GM23338 (cell line): ENCODE data around the gene DIAPH3. TPM values are rescaled to one million over a fixed set of nuclear protein-coding genes. Genes with fewer than 3 reads are reported as not detected.

Experiments
- ATAC-seq: fragments of 200-7000 bp; cut with Tn5 transposase; 3 replicates; pipeline ENCODE4 v1.9.1; 2020
- DNase-seq: peaks from one replicate; pipeline ENCODE4 v3.0.0-alpha.2; 2015; ENCODE audit warnings: low spot score
- H2AFZ ChIP-seq: fragments of 200-600 bp; sonication (generic); 2 replicates; pipeline ENCODE4 v1.8.0; 2016; ENCODE audit warnings: antibody characterized with exemption, mild to moderate bottlenecking, moderate library complexity
- H3F3A ChIP-seq: fragments of 200-600 bp; sonication (generic); replicated peaks from 2 replicates; pipeline ENCODE4 v1.8.0; 2017; ENCODE audit warnings: antibody characterized with exemption, mixed run types, low read depth
- H3K27ac ChIP-seq: fragments of 200-600 bp; sonication (generic); 2 replicates; pipeline ENCODE4 v1.6.1; 2016; ENCODE audit warnings: low read depth
- H3K27me3 ChIP-seq: fragments of 200-600 bp; sonication (generic); 2 replicates; pipeline ENCODE4 v1.8.0; 2016; ENCODE audit warnings: mild to moderate bottlenecking, mixed run types, moderate library complexity; ENCODE audit not compliant: insufficient read depth
- H3K36me3 ChIP-seq: fragments of 200-600 bp; sonication (generic); 2 replicates; pipeline ENCODE4 v1.8.0; 2016; ENCODE audit warnings: mild to moderate bottlenecking; ENCODE audit not compliant: insufficient read depth
- H3K4me1 ChIP-seq: fragments of 200-600 bp; sonication (generic); 2 replicates; pipeline ENCODE4 v1.8.0; 2016; ENCODE audit warnings: mild to moderate bottlenecking, moderate library complexity; ENCODE audit not compliant: insufficient read depth
- H3K4me2 ChIP-seq: fragments of 200-600 bp; sonication (generic); 2 replicates; pipeline ENCODE4 v1.7.1; 2017; ENCODE audit warnings: mixed run types
- H3K4me3 ChIP-seq: fragments of 200-600 bp; sonication (generic); 2 replicates; pipeline ENCODE4 v1.6.1; 2016; ENCODE audit warnings: mixed run types
- H3K79me2 ChIP-seq: fragments of 200-600 bp; sonication (generic); replicated peaks from 2 replicates; pipeline ENCODE4 v1.8.0; 2017; ENCODE audit warnings: mild to moderate bottlenecking; ENCODE audit not compliant: insufficient read depth
- H3K9me2 ChIP-seq: fragments of 200-600 bp; sonication (generic); 2 replicates; pipeline ENCODE4 v1.8.0; 2017; ENCODE audit not compliant: insufficient read depth
- H4K20me1 ChIP-seq: fragments of 200-600 bp; sonication (generic); replicated peaks from 2 replicates; pipeline ENCODE4 v1.8.0; 2017; ENCODE audit warnings: mild to moderate bottlenecking; ENCODE audit not compliant: insufficient read depth
- H3K27ac Mint-ChIP-seq: 2 replicates; pipeline ENCODE4 v1.8.0; 2020; ENCODE audit warnings: inconsistent platforms, mild to moderate bottlenecking, moderate library complexity, mixed read lengths
- H3K27me3 Mint-ChIP-seq: 3 replicates; pipeline ENCODE4 v1.8.0; 2022; ENCODE audit warnings: low read depth, mild to moderate bottlenecking, moderate library complexity, mixed read lengths, inconsistent platforms; ENCODE audit not compliant: insufficient read depth, poor library complexity
- H3K36me3 Mint-ChIP-seq: 3 replicates; pipeline ENCODE4 v1.8.0; 2021; ENCODE audit warnings: low read depth, mild to moderate bottlenecking, inconsistent platforms, moderate library complexity, mixed read lengths
- H3K4me1 Mint-ChIP-seq: 3 replicates; pipeline ENCODE4 v1.8.0; 2020; ENCODE audit warnings: mild to moderate bottlenecking, inconsistent platforms, mixed read lengths
- H3K4me3 Mint-ChIP-seq: 3 replicates; pipeline ENCODE4 v1.8.0; 2021; ENCODE audit warnings: moderate library complexity, mild to moderate bottlenecking, inconsistent platforms, mixed read lengths
- H3K9me3 Mint-ChIP-seq: 3 replicates; pipeline ENCODE4 v1.8.0; 2020; ENCODE audit warnings: moderate library complexity, mild to moderate bottlenecking, inconsistent platforms, mixed read lengths
- CREB1 ChIP-seq: fragments of 250-450 bp; sonication (Bioruptor Pico); IDR thresholded peaks from 2 replicates; pipeline ENCODE4 v1.5.0; 2020; ENCODE audit warnings: low read depth, mild to moderate bottlenecking, moderate library complexity
- CTCF ChIP-seq, 2 experiments: fragments of 200-600 bp in 1 of 2; sonication (generic) in 1 of 2; conservative IDR thresholded peaks; 2 replicates each; pipeline versions ENCODE4 v1.5.1 to v1.6.1; 2016 to 2017; ENCODE audit warnings: antibody characterized with exemption in 2 of 2, low read depth in 2 of 2, mild to moderate bottlenecking in 2 of 2, moderate library complexity in 1 of 2
- EZH2phosphoT487 ChIP-seq: fragments of 200-600 bp; sonication (generic); IDR thresholded peaks from one replicate; pipeline ENCODE4 v1.8.1; 2018; ENCODE audit warnings: antibody characterized with exemption; ENCODE audit not compliant: unreplicated experiment
- NANOG ChIP-seq: IDR thresholded peaks from 2 replicates; pipeline ENCODE4 v1.6.1; 2016; ENCODE audit warnings: antibody characterized with exemption, borderline replicate concordance
- POLR2AphosphoS5 ChIP-seq: IDR thresholded peaks from 2 replicates; pipeline ENCODE4 v1.6.1; 2016; ENCODE audit warnings: antibody characterized with exemption, low read depth
- STAT1 ChIP-seq: IDR thresholded peaks from one replicate; pipeline ENCODE4 v1.6.1; 2016; ENCODE audit warnings: antibody characterized with exemption; ENCODE audit not compliant: unreplicated experiment
- polyA plus RNA-seq: library from polyadenylated mRNA; unstranded; fragments of >200 nt; fragmentation: Nextera tagmentation; extraction: Ambion mirVana; gene quantifications from 2 replicates; pipeline ENCODE4 v1.2.1, GENCODE V29; 2016
- total RNA-seq: library from RNA; depleted of rRNA; stranded (reverse); fragments of >200 nt; shearing (Covaris generic); gene quantifications from 2 replicates; pipeline ENCODE4 v1.2.3, GENCODE V29; 2014
- TF ChIP-seq, protein P1 (sequence below): fragments of 250-450 bp; sonication (Bioruptor Pico); IDR thresholded peaks from 2 replicates; pipeline ENCODE4 v1.5.0; 2020; ENCODE audit warnings: mild to moderate bottlenecking, moderate library complexity

Gene DIAPH3
- total and polyA plus RNA-seq, 2 experiments from 2014 or later = 23.4 to 30.2 TPM

- no peaks in the 10 kb centered on the region for H4K20me1 ChIP-seq
- no peaks in the 10 kb centered on the region for H3K27me3 ChIP-seq
- no peaks in the 10 kb centered on the region for H3K36me3 ChIP-seq
- no peaks in the 10 kb centered on the region for H3K79me2 ChIP-seq
- H3F3A ChIP-seq = no peaks in the 10 kb centered on the region; the same call in 1 of the 2 replicates
- H3K4me2 ChIP-seq = no peak overlapping the region
- no peaks in the 10 kb centered on the region for H3K9me2 ChIP-seq
- no peak overlapping the region for H3K4me3 ChIP-seq
- Mint-ChIP-seq H3K36me3 (no peaks in the 10 kb centered on the region; the same call in 2 of the 3 replicates), H3K9me3 (no peaks in the 10 kb centered on the region; the same call in 2 of the 3 replicates), H3K27me3 (no peaks in the 10 kb centered on the region), H3K4me1 (peaks cover 25% of the 10 kb centered on the region), H3K4me3 (no peak overlapping the region), H3K27ac (no peak overlapping the region)
- TF ChIP-seq NANOG (no peak), CTCF (conservative IDR thresholded peaks at IDR 0.05; ENCODE audit: low read depth in 2 of 2) (no peak), EZH2phosphoT487 (no peak), POLR2AphosphoS5 (no peak), STAT1 (no peak), CREB1 (CRISPR knock-in tag) (no peak)
- TF ChIP-seq, protein P1, sequence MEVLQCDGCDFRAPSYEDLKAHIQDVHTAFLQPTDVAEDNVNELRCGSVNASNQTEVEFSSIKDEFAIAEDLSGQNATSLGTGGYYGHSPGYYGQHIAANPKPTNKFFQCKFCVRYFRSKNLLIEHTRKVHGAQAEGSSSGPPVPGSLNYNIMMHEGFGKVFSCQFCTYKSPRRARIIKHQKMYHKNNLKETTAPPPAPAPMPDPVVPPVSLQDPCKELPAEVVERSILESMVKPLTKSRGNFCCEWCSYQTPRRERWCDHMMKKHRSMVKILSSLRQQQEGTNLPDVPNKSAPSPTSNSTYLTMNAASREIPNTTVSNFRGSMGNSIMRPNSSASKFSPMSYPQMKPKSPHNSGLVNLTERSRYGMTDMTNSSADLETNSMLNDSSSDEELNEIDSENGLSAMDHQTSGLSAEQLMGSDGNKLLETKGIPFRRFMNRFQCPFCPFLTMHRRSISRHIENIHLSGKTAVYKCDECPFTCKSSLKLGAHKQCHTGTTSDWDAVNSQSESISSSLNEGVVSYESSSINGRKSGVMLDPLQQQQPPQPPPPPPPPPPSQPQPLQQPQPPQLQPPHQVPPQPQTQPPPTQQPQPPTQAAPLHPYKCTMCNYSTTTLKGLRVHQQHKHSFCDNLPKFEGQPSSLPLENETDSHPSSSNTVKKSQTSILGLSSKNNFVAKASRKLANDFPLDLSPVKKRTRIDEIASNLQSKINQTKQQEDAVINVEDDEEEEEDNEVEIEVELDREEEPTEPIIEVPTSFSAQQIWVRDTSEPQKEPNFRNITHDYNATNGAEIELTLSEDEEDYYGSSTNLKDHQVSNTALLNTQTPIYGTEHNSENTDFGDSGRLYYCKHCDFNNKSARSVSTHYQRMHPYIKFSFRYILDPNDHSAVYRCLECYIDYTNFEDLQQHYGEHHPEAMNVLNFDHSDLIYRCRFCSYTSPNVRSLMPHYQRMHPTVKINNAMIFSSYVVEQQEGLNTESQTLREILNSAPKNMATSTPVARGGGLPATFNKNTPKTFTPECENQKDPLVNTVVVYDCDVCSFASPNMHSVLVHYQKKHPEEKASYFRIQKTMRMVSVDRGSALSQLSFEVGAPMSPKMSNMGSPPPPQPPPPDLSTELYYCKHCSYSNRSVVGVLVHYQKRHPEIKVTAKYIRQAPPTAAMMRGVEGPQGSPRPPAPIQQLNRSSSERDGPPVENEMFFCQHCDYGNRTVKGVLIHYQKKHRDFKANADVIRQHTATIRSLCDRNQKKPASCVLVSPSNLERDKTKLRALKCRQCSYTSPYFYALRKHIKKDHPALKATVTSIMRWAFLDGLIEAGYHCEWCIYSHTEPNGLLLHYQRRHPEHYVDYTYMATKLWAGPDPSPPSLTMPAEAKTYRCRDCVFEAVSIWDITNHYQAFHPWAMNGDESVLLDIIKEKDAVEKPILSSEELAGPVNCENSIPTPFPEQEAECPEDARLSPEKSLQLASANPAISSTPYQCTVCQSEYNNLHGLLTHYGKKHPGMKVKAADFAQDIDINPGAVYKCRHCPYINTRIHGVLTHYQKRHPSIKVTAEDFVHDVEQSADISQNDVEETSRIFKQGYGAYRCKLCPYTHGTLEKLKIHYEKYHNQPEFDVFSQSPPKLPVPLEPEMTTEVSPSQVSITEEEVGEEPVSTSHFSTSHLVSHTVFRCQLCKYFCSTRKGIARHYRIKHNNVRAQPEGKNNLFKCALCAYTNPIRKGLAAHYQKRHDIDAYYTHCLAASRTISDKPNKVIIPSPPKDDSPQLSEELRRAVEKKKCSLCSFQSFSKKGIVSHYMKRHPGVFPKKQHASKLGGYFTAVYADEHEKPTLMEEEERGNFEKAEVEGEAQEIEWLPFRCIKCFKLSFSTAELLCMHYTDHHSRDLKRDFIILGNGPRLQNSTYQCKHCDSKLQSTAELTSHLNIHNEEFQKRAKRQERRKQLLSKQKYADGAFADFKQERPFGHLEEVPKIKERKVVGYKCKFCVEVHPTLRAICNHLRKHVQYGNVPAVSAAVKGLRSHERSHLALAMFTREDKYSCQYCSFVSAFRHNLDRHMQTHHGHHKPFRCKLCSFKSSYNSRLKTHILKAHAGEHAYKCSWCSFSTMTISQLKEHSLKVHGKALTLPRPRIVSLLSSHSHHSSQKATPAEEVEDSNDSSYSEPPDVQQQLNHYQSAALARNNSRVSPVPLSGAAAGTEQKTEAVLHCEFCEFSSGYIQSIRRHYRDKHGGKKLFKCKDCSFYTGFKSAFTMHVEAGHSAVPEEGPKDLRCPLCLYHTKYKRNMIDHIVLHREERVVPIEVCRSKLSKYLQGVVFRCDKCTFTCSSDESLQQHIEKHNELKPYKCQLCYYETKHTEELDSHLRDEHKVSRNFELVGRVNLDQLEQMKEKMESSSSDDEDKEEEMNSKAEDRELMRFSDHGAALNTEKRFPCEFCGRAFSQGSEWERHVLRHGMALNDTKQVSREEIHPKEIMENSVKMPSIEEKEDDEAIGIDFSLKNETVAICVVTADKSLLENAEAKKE (CRISPR knock-in tag) = no peak
- no peak overlapping the region for H2AFZ ChIP-seq
- no peak overlapping the region for H3K27ac ChIP-seq
- H3K4me1 ChIP-seq = peaks cover 17% of the 10 kb centered on the region; the same call in 1 of the 2 replicates
- DNase-seq (peak; percentile 16), ATAC-seq (no peak)
Observed at GRCh38 chr13:59843040-59843439, 320.7 kb downstream of the DIAPH3 start.
